ENCODE results near the gene DNAJB5.

- TF ChIP-seq CTCF (IDR thresholded peaks at IDR 0.05) (no peak), FOXM1 (IDR thresholded peaks at IDR 0.05; ENCODE audit: low read depth) (no peak), YY1 (IDR thresholded peaks at IDR 0.05; ENCODE audit: low read depth) (no peak), REST (IDR thresholded peaks at IDR 0.05; ENCODE audit: low read depth, low read length) (no peak), RFX5 (IDR thresholded peaks at IDR 0.05; ENCODE audit: low read length) (no peak), EZH2phosphoT487 (IDR thresholded peaks at IDR 0.05; ENCODE audit: borderline replicate concordance, low read depth) (no peak), EP300 (IDR thresholded peaks at IDR 0.05; ENCODE audit: borderline replicate concordance in 1 of 2, low read depth in 1 of 2, low read length in 1 of 2) (no peak), POLR2AphosphoS5 (IDR thresholded peaks at IDR 0.05; ENCODE audit: low read depth, low read length) (no peak), RAD21 (IDR thresholded peaks at IDR 0.05; ENCODE audit: low read length) (no peak), CHD2 (IDR thresholded peaks at IDR 0.05; ENCODE audit: low read length, partially characterized antibody) (no peak), ZBTB33 (IDR thresholded peaks at IDR 0.05; ENCODE audit: borderline replicate concordance, low read depth) (no peak), TAF1 (IDR thresholded peaks at IDR 0.05; ENCODE audit: borderline replicate concordance, low read depth, low read length) (no peak), MAX (IDR thresholded peaks at IDR 0.05; ENCODE audit: low read depth) (no peak), SMC3 (IDR thresholded peaks at IDR 0.05; ENCODE audit: low read depth, low read length) (no peak)
These were observed 53.5 kb downstream of the DNAJB5 start for GRCh38 chr9:35042891-35043545.
